ENCODE data around the gene TIAL1. TPM values are rescaled to one million over a fixed set of nuclear protein-coding genes. Genes with fewer than 3 reads are reported as not detected.

Gene TIAL1
- total RNA-seq, 1 experiment from 2014 or later: 220 TPM

GRCh38 chr10:119545310-119545709 lies 51.5 kb downstream of the TIAL1 start:
- POLR2A ChIA-PET: no interaction called here

More at GRCh38 chr10:119545310-119545709, 51.5 kb downstream of the TIAL1 start:
- peak overlapping the region; percentile 89 for H2AFZ ChIP-seq (ENCODE audit: low read depth, low read length, poor library complexity, severe bottlenecking)
- H3K4me2 ChIP-seq (ENCODE audit: low read length): peak overlapping the region; percentile 50
- no peak overlapping the region for H3K9ac ChIP-seq (ENCODE audit: low read length)
- no TSS peak for BruUV-seq (replicated peaks)
- DNase-seq (ENCODE audit: low read depth, low spot score) (no peak), ATAC-seq (no peak)
- ChIA-PET RAD21 (ENCODE audit: low non-redundant PET in 1 of 2, low total read pairs in 2 of 2, uncharacterized antibody in 2 of 2, unreplicated experiment in 2 of 2) (interaction anchor here in 1 of 2 experiments (0.6 kb wide), 1 partner anchor 441 kb away, joined by 3 read pairs; no protein-coding TSS in a partner anchor), CTCF (no interaction called here)
- no peaks in the 10 kb centered on the region for H3K36me3 ChIP-seq (ENCODE audit: control insufficient read depth in 1 of 2, insufficient read depth in 2 of 2, low read length in 2 of 2)
- intact Hi-C loops (cut with micrococcal nuclease): no loop called here
- no peak for TF ChIP-seq SP1 (IDR thresholded peaks at IDR 0.05; ENCODE audit: low read depth)
- no peak for TF ChIP-seq ATF3 (IDR thresholded peaks at IDR 0.05)
- TF ChIP-seq SRF (IDR thresholded peaks at IDR 0.05; ENCODE audit: low read depth): no peak
- no peak for TF ChIP-seq EZH2 (IDR thresholded peaks at IDR 0.05)
- TF ChIP-seq REST (IDR thresholded peaks at IDR 0.05; ENCODE audit: low read depth): no peak
- no peak for TF ChIP-seq RAD21 (IDR thresholded peaks at IDR 0.05; ENCODE audit: low read depth)
- no peak for TF ChIP-seq CEBPB (IDR thresholded peaks at IDR 0.05; ENCODE audit: low read depth)
- no peak for TF ChIP-seq CTCF (IDR thresholded peaks at IDR 0.05 in 2 of 3, conservative IDR thresholded peaks at IDR 0.05 in 1 of 3; ENCODE audit: borderline replicate concordance in 1 of 3, insufficient read depth in 1 of 3, low read depth in 2 of 3, low read length in 2 of 3)
- TF ChIP-seq ZFX (IDR thresholded peaks at IDR 0.05): no peak
- TF ChIP-seq EGR1 (IDR thresholded peaks at IDR 0.05; ENCODE audit: low read depth): no peak
- H3K9me3 ChIP-seq (ENCODE audit: control insufficient read depth in 1 of 2, insufficient read depth in 1 of 2, low read depth in 1 of 2, low read length in 2 of 2): no peaks in the 10 kb centered on the region
- H4K20me1 ChIP-seq (ENCODE audit: insufficient read depth): no peaks in the 10 kb centered on the region
- H3K4me1 ChIP-seq (ENCODE audit: control insufficient read depth in 1 of 2, insufficient read depth in 2 of 2, low read length in 2 of 2): peaks cover 19 to 40% of the 10 kb centered on the region in 2 experiments; a peak in 3 of 4 replicates
- H3K79me2 ChIP-seq (ENCODE audit: insufficient read depth, low read length): peaks cover 20% of the 10 kb centered on the region
- H3K27me3 ChIP-seq (ENCODE audit: insufficient read depth, low read length): peaks cover 3% of the 10 kb centered on the region; the same call in 1 of the 2 replicates
- H3K4me3 ChIP-seq (replicated peaks in 1 of 2; ENCODE audit: low read depth in 1 of 2, low read length in 2 of 2): no peak overlapping the region
- H3K9me2 ChIP-seq (ENCODE audit: insufficient read depth): no peaks in the 10 kb centered on the region
- H3K27ac ChIP-seq (ENCODE audit: low read depth, low read length): no peak overlapping the region
